Measurements from ENCODE around the gene ZFAND3.
"Not testable (repeated sequence)": the region's sequence is repeated elsewhere in the genome, so short reads cannot be mapped to it uniquely, and the experiment has no call there.

ZFAND3 gene

GRCh38 chr6:38049861-38050397 is 230.4 kb downstream of the ZFAND3 start:
- not testable (repeated sequence) for H3K9me3 ChIP-seq (ENCODE audit: insufficient read depth, low read depth, low read length); H3K27me3 ChIP-seq (ENCODE audit: insufficient read depth, low read length); H3K9ac ChIP-seq (ENCODE audit: low read depth, low read length); H3K27ac ChIP-seq (ENCODE audit: low read length); H3K36me3 ChIP-seq (ENCODE audit: insufficient read depth, low read depth, low read length); H3K4me3 ChIP-seq (ENCODE audit: low read length)
- H3K4me1 ChIP-seq (ENCODE audit: insufficient read depth, low read length), result peaks cover 14% of the 10 kb centered on the region

- H3K27ac ChIP-seq (ENCODE audit: low read length), result no peak overlapping the region
- peaks cover 27% of the 10 kb centered on the region for H3K4me1 ChIP-seq (ENCODE audit: insufficient read depth, low read length)
- H3K4me3 ChIP-seq (ENCODE audit: low read length), result no peak overlapping the region
- no peaks in the 10 kb centered on the region for H3K9me3 ChIP-seq (ENCODE audit: insufficient read depth, low read depth, low read length)
- H3K36me3 ChIP-seq (ENCODE audit: insufficient read depth, low read depth, low read length), result no peaks in the 10 kb centered on the region
- H3K27me3 ChIP-seq (ENCODE audit: insufficient read depth, low read length), result no peaks in the 10 kb centered on the region
- H3K9ac ChIP-seq (ENCODE audit: low read depth, low read length), result no peak overlapping the region
Observed at GRCh38 chr6:38051819-38052434, 232.4 kb downstream of the ZFAND3 start.

GRCh38 chr6:38054527-38055202 is 235.1 kb downstream of the ZFAND3 start:
- H3K9me3 ChIP-seq (ENCODE audit: insufficient read depth, low read depth, low read length), result no peaks in the 10 kb centered on the region
- H3K4me1 ChIP-seq (ENCODE audit: insufficient read depth, low read length), result peaks cover 27% of the 10 kb centered on the region
- no peaks in the 10 kb centered on the region for H3K36me3 ChIP-seq (ENCODE audit: insufficient read depth, low read depth, low read length)
- H3K27ac ChIP-seq (ENCODE audit: low read length), result no peak overlapping the region
- no peaks in the 10 kb centered on the region for H3K27me3 ChIP-seq (ENCODE audit: insufficient read depth, low read length)
- 0 out of 2 replicates have a peak overlapping the region, but pooled peaks have one; percentile 7 for H3K9ac ChIP-seq (ENCODE audit: low read depth, low read length)
- no peak overlapping the region for H3K4me3 ChIP-seq (ENCODE audit: low read length)

GRCh38 chr6:38055203-38055589 is 235.7 kb downstream of the ZFAND3 start:
- H3K9ac ChIP-seq (ENCODE audit: low read depth, low read length), result 0 out of 2 replicates have a peak overlapping the region, but pooled peaks have one; percentile 7
- H3K27me3 ChIP-seq (ENCODE audit: insufficient read depth, low read length), result no peaks in the 10 kb centered on the region
- H3K4me1 ChIP-seq (ENCODE audit: insufficient read depth, low read length), result peaks cover 27% of the 10 kb centered on the region
- H3K36me3 ChIP-seq (ENCODE audit: insufficient read depth, low read depth, low read length), result no peaks in the 10 kb centered on the region
- no peaks in the 10 kb centered on the region for H3K9me3 ChIP-seq (ENCODE audit: insufficient read depth, low read depth, low read length)
- H3K4me3 ChIP-seq (ENCODE audit: low read length), result no peak overlapping the region
- H3K27ac ChIP-seq (ENCODE audit: low read length), result no peak overlapping the region

- no peaks in the 10 kb centered on the region for H3K9me3 ChIP-seq (ENCODE audit: insufficient read depth, low read depth, low read length)
- H3K36me3 ChIP-seq (ENCODE audit: insufficient read depth, low read depth, low read length), result peaks cover 1% of the 10 kb centered on the region; the same call in 1 of the 2 replicates
- no peak overlapping the region for H3K27ac ChIP-seq (ENCODE audit: low read length)
- H3K27me3 ChIP-seq (ENCODE audit: insufficient read depth, low read length), result no peaks in the 10 kb centered on the region
- H3K4me1 ChIP-seq (ENCODE audit: insufficient read depth, low read length), result peaks cover 25% of the 10 kb centered on the region
- no peak overlapping the region for H3K9ac ChIP-seq (ENCODE audit: low read depth, low read length)
- H3K4me3 ChIP-seq (ENCODE audit: low read length), result no peak overlapping the region
Observed at GRCh38 chr6:38056361-38056760, 236.8 kb downstream of the ZFAND3 start.

- no peak overlapping the region for H3K27ac ChIP-seq (ENCODE audit: low read length)
Observed at GRCh38 chr6:38057994-38058393, 238.5 kb downstream of the ZFAND3 start.

GRCh38 chr6:38062066-38062465 is 242.5 kb downstream of the ZFAND3 start:
- Histone ChIP-seq H3K9me3 (ENCODE audit: insufficient read depth, low read depth, low read length) (no peaks in the 10 kb centered on the region), H3K27me3 (ENCODE audit: insufficient read depth, low read length) (no peaks in the 10 kb centered on the region), H3K36me3 (ENCODE audit: insufficient read depth, low read depth, low read length) (peaks cover 36% of the 10 kb centered on the region), H3K27ac (ENCODE audit: low read length) (no peak overlapping the region), H3K4me3 (ENCODE audit: low read length) (no peak overlapping the region), H3K9ac (ENCODE audit: low read depth, low read length) (no peak overlapping the region), H3K4me1 (ENCODE audit: insufficient read depth, low read length) (no peaks in the 10 kb centered on the region)

More at GRCh38 chr6:38057994-38058393, 238.5 kb downstream of the ZFAND3 start:
- Histone ChIP-seq H3K9ac (ENCODE audit: low read depth, low read length) (no peak overlapping the region), H3K36me3 (ENCODE audit: insufficient read depth, low read depth, low read length) (peaks cover 18% of the 10 kb centered on the region), H3K9me3 (ENCODE audit: insufficient read depth, low read depth, low read length) (no peaks in the 10 kb centered on the region), H3K4me3 (ENCODE audit: low read length) (no peak overlapping the region), H3K27me3 (ENCODE audit: insufficient read depth, low read length) (no peaks in the 10 kb centered on the region), H3K4me1 (ENCODE audit: insufficient read depth, low read length) (peaks cover 18% of the 10 kb centered on the region; the same call in 1 of the 2 replicates)

- Histone ChIP-seq H3K4me1 (ENCODE audit: insufficient read depth, low read length) (no peaks in the 10 kb centered on the region), H3K9me3 (ENCODE audit: insufficient read depth, low read depth, low read length) (no peaks in the 10 kb centered on the region), H3K4me3 (ENCODE audit: low read length) (no peak overlapping the region), H3K9ac (ENCODE audit: low read depth, low read length) (no peak overlapping the region), H3K27me3 (ENCODE audit: insufficient read depth, low read length) (no peaks in the 10 kb centered on the region), H3K36me3 (ENCODE audit: insufficient read depth, low read depth, low read length) (peaks cover 36% of the 10 kb centered on the region), H3K27ac (ENCODE audit: low read length) (no peak overlapping the region)
Observed at GRCh38 chr6:38063973-38064372, 244.4 kb downstream of the ZFAND3 start.

- Histone ChIP-seq H3K27ac (ENCODE audit: low read length) (no peak overlapping the region), H3K36me3 (ENCODE audit: insufficient read depth, low read depth, low read length) (peaks cover 36% of the 10 kb centered on the region), H3K4me3 (ENCODE audit: low read length) (no peak overlapping the region), H3K9me3 (ENCODE audit: insufficient read depth, low read depth, low read length) (no peaks in the 10 kb centered on the region), H3K4me1 (ENCODE audit: insufficient read depth, low read length) (no peaks in the 10 kb centered on the region), H3K27me3 (ENCODE audit: insufficient read depth, low read length) (no peaks in the 10 kb centered on the region), H3K9ac (ENCODE audit: low read depth, low read length) (no peak overlapping the region)
Observed at GRCh38 chr6:38064431-38064830, 244.9 kb downstream of the ZFAND3 start.

GRCh38 chr6:38065734-38066305 is 246.3 kb downstream of the ZFAND3 start:
- H3K4me1 ChIP-seq (ENCODE audit: insufficient read depth, low read length), result no peaks in the 10 kb centered on the region
- no peak overlapping the region for H3K27ac ChIP-seq (ENCODE audit: low read length)
- H3K9me3 ChIP-seq (ENCODE audit: insufficient read depth, low read depth, low read length), result no peaks in the 10 kb centered on the region
- no peak overlapping the region for H3K9ac ChIP-seq (ENCODE audit: low read depth, low read length)
- no peak overlapping the region for H3K4me3 ChIP-seq (ENCODE audit: low read length)
- peaks cover 36% of the 10 kb centered on the region for H3K36me3 ChIP-seq (ENCODE audit: insufficient read depth, low read depth, low read length)
- no peaks in the 10 kb centered on the region for H3K27me3 ChIP-seq (ENCODE audit: insufficient read depth, low read length)

GRCh38 chr6:38067263-38067980 is 247.9 kb downstream of the ZFAND3 start:
- H3K36me3 ChIP-seq (ENCODE audit: insufficient read depth, low read depth, low read length), result peaks cover 24% of the 10 kb centered on the region
- H3K27ac ChIP-seq (ENCODE audit: low read length), result no peak overlapping the region
- H3K9me3 ChIP-seq (ENCODE audit: insufficient read depth, low read depth, low read length), result no peaks in the 10 kb centered on the region
- no peaks in the 10 kb centered on the region for H3K27me3 ChIP-seq (ENCODE audit: insufficient read depth, low read length)
- no peak overlapping the region for H3K9ac ChIP-seq (ENCODE audit: low read depth, low read length)
- H3K4me3 ChIP-seq (ENCODE audit: low read length), result no peak overlapping the region
- no peaks in the 10 kb centered on the region for H3K4me1 ChIP-seq (ENCODE audit: insufficient read depth, low read length)
